Neuron (in vitro differentiated cells): Measurements from ENCODE around the gene C3orf70.
"Not testable (repeated sequence)": the region's sequence is repeated elsewhere in the genome, so short reads cannot be mapped to it uniquely, and the experiment has no call there.

Source experiments
- H2AFZ ChIP-seq: one replicate; pipeline ENCODE4 v1.6.1; 2013; ENCODE audit warnings: low read depth, mild to moderate bottlenecking, inconsistent platforms, low read length, moderate library complexity
- H3K27me3 ChIP-seq: one replicate; pipeline ENCODE4 v1.6.1; 2013; ENCODE audit warnings: low read length; ENCODE audit not compliant: insufficient read depth
- H3K36me3 ChIP-seq: one replicate; pipeline ENCODE4 v1.6.1; 2013; ENCODE audit warnings: low read length; ENCODE audit not compliant: insufficient read depth
- H3K4me1 ChIP-seq: one replicate; pipeline ENCODE4 v1.6.1; 2013; ENCODE audit warnings: low read length; ENCODE audit not compliant: insufficient read depth
- H3K4me3 ChIP-seq: 2 replicates; pipeline ENCODE4 v1.5.1; 2013; ENCODE audit warnings: mild to moderate bottlenecking, low read length, moderate library complexity
- H3K9me3 ChIP-seq: one replicate; pipeline ENCODE4 v1.6.1; 2013; ENCODE audit warnings: low read length

Gene C3orf70

GRCh38 chr3:185134509-185134908 is 18.4 kb downstream of the C3orf70 start:
- no peak overlapping the region for H3K4me3 ChIP-seq
- H3K9me3 ChIP-seq, result no peaks in the 10 kb centered on the region
- H2AFZ ChIP-seq, result no peak overlapping the region
- no peaks in the 10 kb centered on the region for H3K27me3 ChIP-seq
- no peaks in the 10 kb centered on the region for H3K4me1 ChIP-seq
- H3K36me3 ChIP-seq, result no peaks in the 10 kb centered on the region

GRCh38 chr3:185131602-185132256 is 21.1 kb downstream of the C3orf70 start:
- Histone ChIP-seq H3K4me3 (no peak overlapping the region), H3K36me3 (no peaks in the 10 kb centered on the region), H3K9me3 (no peaks in the 10 kb centered on the region), H2AFZ (no peak overlapping the region), H3K4me1 (no peaks in the 10 kb centered on the region), H3K27me3 (no peaks in the 10 kb centered on the region)

GRCh38 chr3:185129083-185129482 is 23.8 kb downstream of the C3orf70 start:
- Histone ChIP-seq H3K9me3 (no peaks in the 10 kb centered on the region), H3K4me1 (no peaks in the 10 kb centered on the region), H2AFZ (no peak overlapping the region), H3K36me3 (no peaks in the 10 kb centered on the region), H3K27me3 (no peaks in the 10 kb centered on the region), H3K4me3 (no peak overlapping the region)

- Histone ChIP-seq H2AFZ (no peak overlapping the region), H3K9me3 (no peaks in the 10 kb centered on the region), H3K4me1 (no peaks in the 10 kb centered on the region), H3K27me3 (no peaks in the 10 kb centered on the region), H3K4me3 (no peak overlapping the region), H3K36me3 (no peaks in the 10 kb centered on the region)
Measured at GRCh38 chr3:185126201-185126600, 26.7 kb downstream of the C3orf70 start.

- Histone ChIP-seq H3K4me3 (no peak overlapping the region), H3K27me3 (no peaks in the 10 kb centered on the region), H3K9me3 (no peaks in the 10 kb centered on the region), H3K36me3 (no peaks in the 10 kb centered on the region), H3K4me1 (no peaks in the 10 kb centered on the region), H2AFZ (no peak overlapping the region)
Measured at GRCh38 chr3:185120126-185120525, 32.7 kb downstream of the C3orf70 start.

- H3K9me3 ChIP-seq, result no peaks in the 10 kb centered on the region
Measured at GRCh38 chr3:185115371-185115770, 37.5 kb downstream of the C3orf70 start.

GRCh38 chr3:185114756-185115155 is 38.1 kb downstream of the C3orf70 start:
- no peak overlapping the region for H2AFZ ChIP-seq
- no peaks in the 10 kb centered on the region for H3K9me3 ChIP-seq
- no peak overlapping the region for H3K4me3 ChIP-seq
- H3K36me3 ChIP-seq, result no peaks in the 10 kb centered on the region
- H3K27me3 ChIP-seq, result no peaks in the 10 kb centered on the region
- H3K4me1 ChIP-seq, result no peaks in the 10 kb centered on the region

More at GRCh38 chr3:185115371-185115770, 37.5 kb downstream of the C3orf70 start:
- no peaks in the 10 kb centered on the region for H3K27me3 ChIP-seq
- no peak overlapping the region for H3K4me3 ChIP-seq
- no peaks in the 10 kb centered on the region for H3K4me1 ChIP-seq
- H2AFZ ChIP-seq, result no peak overlapping the region
- H3K36me3 ChIP-seq, result no peaks in the 10 kb centered on the region

- Histone ChIP-seq H2AFZ (no peak overlapping the region), H3K4me1 (no peaks in the 10 kb centered on the region), H3K36me3 (no peaks in the 10 kb centered on the region), H3K4me3 (no peak overlapping the region), H3K27me3 (no peaks in the 10 kb centered on the region), H3K9me3 (no peaks in the 10 kb centered on the region)
Measured at GRCh38 chr3:185112186-185112585, 40.7 kb downstream of the C3orf70 start.

- not testable (repeated sequence) for H3K36me3 ChIP-seq, H3K27me3 ChIP-seq, H3K4me3 ChIP-seq, H2AFZ ChIP-seq, H3K4me1 ChIP-seq, H3K9me3 ChIP-seq
Measured at GRCh38 chr3:185109012-185109411, 43.8 kb downstream of the C3orf70 start.

GRCh38 chr3:185106256-185106890 is 46.5 kb downstream of the C3orf70 start:
- not testable (repeated sequence) for H3K4me1 ChIP-seq

GRCh38 chr3:185103359-185104127 is 49.3 kb downstream of the C3orf70 start:
- H3K4me3 ChIP-seq, result no peak overlapping the region
- H3K27me3 ChIP-seq, result no peaks in the 10 kb centered on the region
- no peaks in the 10 kb centered on the region for H3K36me3 ChIP-seq
- no peaks in the 10 kb centered on the region for H3K4me1 ChIP-seq
- H3K9me3 ChIP-seq, result no peaks in the 10 kb centered on the region
- H2AFZ ChIP-seq, result no peak overlapping the region

More at GRCh38 chr3:185106256-185106890, 46.5 kb downstream of the C3orf70 start:
- H2AFZ ChIP-seq, H3K9me3 ChIP-seq, H3K36me3 ChIP-seq, H3K4me3 ChIP-seq, H3K27me3 ChIP-seq: not testable (repeated sequence)

- H3K4me1 ChIP-seq, result no peaks in the 10 kb centered on the region
- no peak overlapping the region for H3K4me3 ChIP-seq
- H3K36me3 ChIP-seq, result no peaks in the 10 kb centered on the region
- H3K9me3 ChIP-seq, result no peaks in the 10 kb centered on the region
- no peaks in the 10 kb centered on the region for H3K27me3 ChIP-seq
- no peak overlapping the region for H2AFZ ChIP-seq
Measured at GRCh38 chr3:185094697-185095096, 58.2 kb downstream of the C3orf70 start.

- no peaks in the 10 kb centered on the region for H3K4me1 ChIP-seq
- no peak overlapping the region for H2AFZ ChIP-seq
- H3K4me3 ChIP-seq, result no peak overlapping the region
- H3K27me3 ChIP-seq, result no peaks in the 10 kb centered on the region
- H3K9me3 ChIP-seq, result no peaks in the 10 kb centered on the region
- no peaks in the 10 kb centered on the region for H3K36me3 ChIP-seq
Measured at GRCh38 chr3:185093116-185093515, 59.7 kb downstream of the C3orf70 start.
